Peyer's patch (tissue), 4 donors: ENCODE measurements around the gene NSUN7. TPM values are rescaled to one million over a fixed set of nuclear protein-coding genes. Genes with fewer than 3 reads are reported as not detected.

Experiments used
- DNase-seq, 3 donors: peaks; one replicate each; pipeline ENCODE4 v3.0.0-alpha.2; 2017 to 2019
- H3K27ac ChIP-seq, 4 donors: fragments of 200-600 bp; sonication (generic); one replicate each; pipeline ENCODE4 v1.5.1; 2016 to 2019
- H3K27me3 ChIP-seq, 2 donors: fragments of 200-600 bp; sonication (generic); one replicate each; pipeline ENCODE4 v1.5.1; 2019
- H3K36me3 ChIP-seq, 3 donors: fragments of 200-600 bp; sonication (generic); one replicate each; pipeline ENCODE4 v1.5.1; 2016 to 2019
- H3K4me1 ChIP-seq, 4 donors: fragments of 200-600 bp; sonication (generic); one replicate each; pipeline ENCODE4 v1.5.1; 2016 to 2019
- H3K4me3 ChIP-seq, 4 donors: fragments of 200-600 bp; sonication (generic); 1 replicate in 3 of 4; 2 replicates in 1 of 4; pipeline ENCODE4 v1.5.1; 2016 to 2019; ENCODE audit warnings: mild to moderate bottlenecking in 1 of 4
- H3K9me3 ChIP-seq, 4 donors: fragments of 200-600 bp; sonication (generic); one replicate each; pipeline ENCODE4 v1.5.1; 2016 to 2019; ENCODE audit warnings: mild to moderate bottlenecking in 1 of 4
- CTCF ChIP-seq, 6 experiments: fragments of 450-650 bp in 4 of 6; fragments of 200-600 bp in 2 of 6; sonication (generic) in 1 of 6; IDR thresholded peaks; one replicate each; pipeline ENCODE4 v1.5.1; 2017 to 2019; ENCODE audit warnings: antibody characterized with exemption in 6 of 6, mild to moderate bottlenecking in 3 of 6, moderate library complexity in 1 of 6
- POLR2A ChIP-seq, 2 donors: fragments of 450-650 bp; IDR thresholded peaks; one replicate each; pipeline ENCODE4 v1.5.1; 2017; ENCODE audit warnings: antibody characterized with exemption in 2 of 2, mild to moderate bottlenecking in 2 of 2, moderate library complexity in 2 of 2
- total RNA-seq, 4 donors: library from RNA; depleted of rRNA; stranded (reverse); fragments of >200 nt; gene quantifications; one replicate each; pipeline ENCODE4 v1.1.0, GENCODE V29; 2016

The NSUN7 gene
- total RNA-seq, 4 donors from 2014 or later: 4.9 to 10.7 (median 9.7) TPM

- Histone ChIP-seq H3K9me3 (no peaks in the 10 kb centered on the region), H3K27me3 (no peaks in the 10 kb centered on the region)
- no peak for TF ChIP-seq POLR2A (IDR thresholded peaks at IDR 0.05)
- TF ChIP-seq CTCF (IDR thresholded peaks at IDR 0.05): no peak
Observed at GRCh38 chr4:40846532-40846931, 96.8 kb downstream of the NSUN7 start.

GRCh38 chr4:40848251-40848650 lies 98.5 kb downstream of the NSUN7 start:
- Histone ChIP-seq H3K36me3 (no peaks in the 10 kb centered on the region), H3K27ac (no peak overlapping the region), H3K27me3 (no peaks in the 10 kb centered on the region), H3K4me1 (no peaks in the 10 kb centered on the region), H3K4me3 (no peak overlapping the region), H3K9me3 (no peaks in the 10 kb centered on the region)
- no peak for DNase-seq
- TF ChIP-seq POLR2A (IDR thresholded peaks at IDR 0.05): no peak
- no peak for TF ChIP-seq CTCF (IDR thresholded peaks at IDR 0.05)

More at GRCh38 chr4:40846532-40846931, 96.8 kb downstream of the NSUN7 start:
- Histone ChIP-seq H3K4me3 (no peak overlapping the region), H3K36me3 (no peaks in the 10 kb centered on the region), H3K4me1 (no peaks in the 10 kb centered on the region), H3K27ac (no peak overlapping the region)
- no peak for DNase-seq

- DNase-seq: no peak
- TF ChIP-seq POLR2A (IDR thresholded peaks at IDR 0.05) (no peak), CTCF (IDR thresholded peaks at IDR 0.05) (no peak)
- Histone ChIP-seq H3K27me3 (no peaks in the 10 kb centered on the region), H3K9me3 (no peaks in the 10 kb centered on the region), H3K4me3 (no peak overlapping the region), H3K27ac (no peak overlapping the region), H3K36me3 (no peaks in the 10 kb centered on the region), H3K4me1 (no peaks in the 10 kb centered on the region)
Observed at GRCh38 chr4:40848940-40849339, 99.2 kb downstream of the NSUN7 start.

GRCh38 chr4:40850496-40850895 lies 100.7 kb downstream of the NSUN7 start:
- Histone ChIP-seq H3K27me3 (no peaks in the 10 kb centered on the region), H3K27ac (no peak overlapping the region), H3K9me3 (no peaks in the 10 kb centered on the region), H3K36me3 (no peaks in the 10 kb centered on the region), H3K4me3 (no peak overlapping the region), H3K4me1 (no peaks in the 10 kb centered on the region)
- DNase-seq: no peak
- TF ChIP-seq CTCF (IDR thresholded peaks at IDR 0.05) (no peak), POLR2A (IDR thresholded peaks at IDR 0.05) (no peak)

GRCh38 chr4:40856277-40856839 lies 106.6 kb downstream of the NSUN7 start:
- no peaks in the 10 kb centered on the region for H3K36me3 ChIP-seq
- H3K4me1 ChIP-seq: peaks cover 0 to 9% (median 4%) of the 10 kb centered on the region in 4 donors
- no peak overlapping the region for H3K27ac ChIP-seq
- H3K9me3 ChIP-seq: no peaks in the 10 kb centered on the region
- H3K4me3 ChIP-seq: peak overlapping the region in 3 of 4 donors; percentile 19 to 39 (median 39)
- H3K27me3 ChIP-seq: no peaks in the 10 kb centered on the region
- no peak for TF ChIP-seq CTCF (IDR thresholded peaks at IDR 0.05)
- TF ChIP-seq POLR2A (IDR thresholded peaks at IDR 0.05): no peak
- no peak for DNase-seq
